Activated CD4-positive, alpha-beta T cell treated with anti-CD3 and anti-CD28 coated beads for 36 hours (primary cell): ENCODE measurements around the gene USP10. TPM values are rescaled to one million over a fixed set of nuclear protein-coding genes. Genes with fewer than 3 reads are reported as not detected.

Source experiments
- ATAC-seq: fragments of 200-7000 bp; cut with Tn5 transposase; one replicate; pipeline ENCODE4 v1.10.0; 2021; ENCODE audit warnings: mild to moderate bottlenecking, moderate library complexity
- CTCF ChIA-PET: fragments of 350-600 bp; sonication (Branson Sonifier 250); formaldehyde crosslinking; loops from one replicate; lab custom pipeline; 2021; ENCODE audit warnings: antibody characterized with exemption; lab: Charles Lee
- POLR2A ChIA-PET: fragments of 350-600 bp; sonication (Branson Sonifier 250); formaldehyde crosslinking; loops from one replicate; lab custom pipeline; 2021; ENCODE audit warnings: antibody characterized with exemption, inconsistent platforms; lab: Charles Lee
- DNase-seq: peaks from one replicate; pipeline ENCODE4 v3.0.0-alpha.2; 2020
- H3K27ac Mint-ChIP-seq: one replicate; pipeline ENCODE4 v1.8.0; 2021; ENCODE audit warnings: mixed read lengths
- H3K27me3 Mint-ChIP-seq: one replicate; pipeline ENCODE4 v1.8.0; 2021; ENCODE audit warnings: mixed read lengths
- H3K36me3 Mint-ChIP-seq: one replicate; pipeline ENCODE4 v1.8.0; 2021; ENCODE audit warnings: low read depth, mixed read lengths
- H3K4me1 Mint-ChIP-seq: one replicate; pipeline ENCODE4 v1.8.0; 2021; ENCODE audit warnings: mixed read lengths
- H3K4me3 Mint-ChIP-seq: one replicate; pipeline ENCODE4 v1.8.0; 2021; ENCODE audit warnings: mild to moderate bottlenecking, moderate library complexity, mixed read lengths
- H3K9me3 Mint-ChIP-seq: one replicate; pipeline ENCODE4 v1.8.0; 2021; ENCODE audit warnings: low read depth, mixed read lengths
- intact Hi-C, 2 experiments: fragments of 100-400 bp; cut with DNase I in 1 of 2; cut with micrococcal nuclease in 1 of 2; formaldehyde crosslinking; loops; one replicate each; pipeline versions ENCODE4 v1.14.2 to v1.15.1; 2022 to 2024; cut with DNase I, micrococcal nuclease
- total RNA-seq, 2 experiments: library from RNA; stranded (reverse); gene quantifications; one replicate each; pipeline ENCODE4 v1.2.3, GENCODE V29; 2021

Gene USP10
- total RNA-seq, 2 experiments from 2014 or later: 117 to 133 TPM

GRCh38 chr16:84715854-84716253 lies 16.1 kb downstream of the USP10 start:
- no peaks in the 10 kb centered on the region for H3K27me3 Mint-ChIP-seq
- H3K4me1 Mint-ChIP-seq: peaks cover 60% of the 10 kb centered on the region
- no peak for DNase-seq
- ATAC-seq: no peak
- ChIA-PET CTCF (interaction anchor here (0.6 to 5.5 kb wide), 7 partner anchors 9 to 705 kb away, joined by 3 to 56 read pairs (median 4); no protein-coding TSS in a partner anchor), POLR2A (no interaction called here)
- peaks cover 21% of the 10 kb centered on the region for H3K36me3 Mint-ChIP-seq
- intact Hi-C loops: no loop called here
- no peaks in the 10 kb centered on the region for H3K9me3 Mint-ChIP-seq
- no peak overlapping the region for H3K4me3 Mint-ChIP-seq
- no peak overlapping the region for H3K27ac Mint-ChIP-seq

GRCh38 chr16:84716740-84717139 lies 16.9 kb downstream of the USP10 start:
- DNase-seq (no peak), ATAC-seq (no peak)
- ChIA-PET CTCF (interaction anchor here (0.8 to 5.5 kb wide), 4 partner anchors 8 to 24 kb away, joined by 3 to 56 read pairs (median 8); no protein-coding TSS in a partner anchor), POLR2A (interaction anchor here (0.6 kb wide), 1 partner anchor 648 kb away, joined by 3 read pairs; no protein-coding TSS in a partner anchor)
- no peak overlapping the region for H3K4me3 Mint-ChIP-seq
- H3K27me3 Mint-ChIP-seq: no peaks in the 10 kb centered on the region
- peaks cover 24% of the 10 kb centered on the region for H3K36me3 Mint-ChIP-seq
- no peaks in the 10 kb centered on the region for H3K9me3 Mint-ChIP-seq
- H3K27ac Mint-ChIP-seq: no peak overlapping the region
- H3K4me1 Mint-ChIP-seq: peaks cover 54% of the 10 kb centered on the region
- intact Hi-C loops: no loop called here

DNA sequence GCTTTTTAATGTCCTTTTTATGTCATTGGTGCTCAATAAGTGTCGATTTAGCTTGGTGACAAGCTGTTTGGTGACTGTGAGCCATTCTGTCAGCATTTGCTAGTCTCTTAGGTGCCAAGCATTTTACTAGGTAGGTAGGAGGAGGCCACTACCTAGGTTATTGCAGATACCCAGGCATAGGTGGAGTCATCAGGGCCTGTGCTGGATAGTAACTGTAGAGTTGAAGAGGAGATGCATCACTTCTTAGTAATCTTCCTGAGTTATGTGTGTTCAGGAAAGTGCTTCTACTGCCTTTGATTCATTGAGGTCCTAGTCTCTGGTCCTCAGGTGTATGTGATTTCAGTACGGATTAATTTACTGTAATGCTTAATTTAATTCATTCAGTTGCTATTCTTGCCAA lies 17.7 kb downstream of the USP10 start:
- no peak overlapping the region for H3K27ac Mint-ChIP-seq
- ATAC-seq (peak; percentile 78), DNase-seq (peak; percentile 18)
- H3K9me3 Mint-ChIP-seq: no peaks in the 10 kb centered on the region
- ChIA-PET CTCF (interaction anchor here (1.8 to 5.5 kb wide), 3 partner anchors 8 to 23 kb away, joined by 6 to 56 read pairs (median 11); no protein-coding TSS in a partner anchor), POLR2A (no interaction called here)
- H3K36me3 Mint-ChIP-seq: peaks cover 29% of the 10 kb centered on the region
- no peak overlapping the region for H3K4me3 Mint-ChIP-seq
- intact Hi-C loops: no loop called here
- H3K4me1 Mint-ChIP-seq: peaks cover 56% of the 10 kb centered on the region
- H3K27me3 Mint-ChIP-seq: no peaks in the 10 kb centered on the region

GRCh38 chr16:84720177-84720579 lies 20.4 kb downstream of the USP10 start:
- POLR2A ChIA-PET: interaction anchor here (0.6 kb wide), 1 partner anchor 71 kb away, joined by 3 read pairs; no protein-coding TSS in a partner anchor
- H3K36me3 Mint-ChIP-seq: peaks cover 29% of the 10 kb centered on the region
- H3K4me3 Mint-ChIP-seq: no peak overlapping the region
- no peaks in the 10 kb centered on the region for H3K27me3 Mint-ChIP-seq
- CTCF ChIA-PET: interaction anchor here (0.6 to 2.1 kb wide), 8 partner anchors 14 to 97 kb away, joined by 3 to 7 read pairs (median 4); no protein-coding TSS in a partner anchor
- intact Hi-C loops: no loop called here
- ATAC-seq (no peak), DNase-seq (no peak)
- H3K9me3 Mint-ChIP-seq: no peaks in the 10 kb centered on the region
- H3K27ac Mint-ChIP-seq: no peak overlapping the region
- peaks cover 66% of the 10 kb centered on the region for H3K4me1 Mint-ChIP-seq

DNA sequence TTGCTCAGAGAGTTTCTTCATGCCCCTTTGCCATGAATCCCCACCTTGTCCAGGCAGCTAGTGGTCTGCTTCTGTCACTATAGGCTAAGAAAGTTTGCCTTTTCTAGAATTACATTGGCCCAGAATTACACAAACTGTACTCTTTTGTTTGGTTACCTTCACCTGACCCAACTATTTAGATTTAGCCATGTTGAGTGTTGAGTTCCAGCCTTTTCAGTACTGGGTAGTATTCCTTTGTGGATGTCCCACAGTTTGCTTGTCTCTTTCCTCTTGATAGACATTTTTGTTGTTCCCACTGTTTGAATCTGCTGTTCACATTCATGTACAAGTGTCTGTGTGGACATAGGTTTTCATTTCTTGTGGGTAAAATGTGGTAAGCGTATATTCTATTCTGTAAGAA lies 22.3 kb downstream of the USP10 start:
- H3K4me1 Mint-ChIP-seq: peaks cover 72% of the 10 kb centered on the region
- no peaks in the 10 kb centered on the region for H3K9me3 Mint-ChIP-seq
- intact Hi-C loops: no loop called here
- no peak for ATAC-seq
- DNase-seq: no peak
- ChIA-PET CTCF (interaction anchor here (0.6 to 2.1 kb wide), 3 partner anchors 50 to 211 kb away, joined by 3 to 7 read pairs (median 3); no protein-coding TSS in a partner anchor), POLR2A (no interaction called here)
- no peaks in the 10 kb centered on the region for H3K27me3 Mint-ChIP-seq
- H3K4me3 Mint-ChIP-seq: no peak overlapping the region
- H3K27ac Mint-ChIP-seq: no peak overlapping the region
- H3K36me3 Mint-ChIP-seq: peaks cover 24% of the 10 kb centered on the region

- no peak for DNase-seq
- intact Hi-C loops: loop anchor here in 1 of 2 experiments (2.0 kb wide), 2 partner anchors 23 to 101 kb away; no protein-coding TSS in a partner anchor
- peaks cover 69% of the 10 kb centered on the region for H3K4me1 Mint-ChIP-seq
- H3K27me3 Mint-ChIP-seq: no peaks in the 10 kb centered on the region
- peaks cover 22% of the 10 kb centered on the region for H3K36me3 Mint-ChIP-seq
- no peaks in the 10 kb centered on the region for H3K9me3 Mint-ChIP-seq
- no peak overlapping the region for H3K4me3 Mint-ChIP-seq
- ChIA-PET CTCF (interaction anchor here (0.7 to 5.3 kb wide), 12 partner anchors 8 to 101 kb away, joined by 3 to 80 read pairs (median 8); no protein-coding TSS in a partner anchor), POLR2A (no interaction called here)
- no peak for ATAC-seq
- H3K27ac Mint-ChIP-seq: no peak overlapping the region
These were observed 24.1 kb downstream of the USP10 start for GRCh38 chr16:84723906-84724305.

DNA sequence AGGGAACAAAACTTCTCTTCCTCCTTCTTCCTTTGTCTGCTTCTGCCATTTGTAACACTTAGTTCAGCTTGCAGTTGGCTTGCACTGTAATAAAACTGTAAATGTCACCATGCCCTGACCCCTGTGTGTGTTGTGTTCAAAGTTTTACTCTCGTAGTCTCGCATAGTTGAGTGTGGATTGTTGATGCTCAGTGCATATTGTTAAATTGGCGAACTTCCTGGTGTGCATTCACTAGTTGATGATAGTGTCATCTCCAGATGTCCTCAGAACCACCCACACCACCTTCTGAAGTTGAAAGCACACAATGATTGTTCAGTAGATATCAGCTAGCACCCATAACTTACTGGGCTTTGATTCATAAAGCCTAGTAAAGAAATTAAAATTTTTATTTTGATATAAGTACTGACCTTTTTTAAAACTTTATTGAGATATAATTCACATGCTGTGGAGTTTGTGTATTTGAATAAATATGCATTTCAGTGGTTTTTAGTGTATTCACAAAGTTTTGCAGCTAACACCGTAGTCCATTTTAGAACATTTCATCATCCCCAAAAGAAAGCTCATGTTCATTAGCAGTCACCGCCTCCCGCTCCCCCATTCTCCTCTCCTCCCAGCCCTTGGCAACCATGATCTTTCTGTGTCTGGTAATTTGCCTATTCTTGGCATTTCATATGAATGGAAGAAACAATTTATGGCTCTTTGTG lies 25.0 kb downstream of the USP10 start:
- Mint-ChIP-seq H3K9me3 (no peaks in the 10 kb centered on the region), H3K27ac (peak overlapping the region; percentile 69), H3K27me3 (no peaks in the 10 kb centered on the region), H3K4me3 (peak overlapping the region; percentile 1), H3K36me3 (peaks cover 17% of the 10 kb centered on the region), H3K4me1 (peaks cover 73% of the 10 kb centered on the region)
- POLR2A ChIA-PET: no interaction called here
- peak; percentile 45 for DNase-seq
- intact Hi-C loops: loop anchor here (2.0 to 5.0 kb wide), 4 partner anchors 24 to 447 kb away; no protein-coding TSS in a partner anchor
- peak; percentile 89 for ATAC-seq
- CTCF ChIA-PET: interaction anchor here (0.6 to 5.3 kb wide), 20 partner anchors 10 to 453 kb away, joined by 3 to 80 read pairs (median 10); partner anchors contain the start of gene KLHL36

DNA sequence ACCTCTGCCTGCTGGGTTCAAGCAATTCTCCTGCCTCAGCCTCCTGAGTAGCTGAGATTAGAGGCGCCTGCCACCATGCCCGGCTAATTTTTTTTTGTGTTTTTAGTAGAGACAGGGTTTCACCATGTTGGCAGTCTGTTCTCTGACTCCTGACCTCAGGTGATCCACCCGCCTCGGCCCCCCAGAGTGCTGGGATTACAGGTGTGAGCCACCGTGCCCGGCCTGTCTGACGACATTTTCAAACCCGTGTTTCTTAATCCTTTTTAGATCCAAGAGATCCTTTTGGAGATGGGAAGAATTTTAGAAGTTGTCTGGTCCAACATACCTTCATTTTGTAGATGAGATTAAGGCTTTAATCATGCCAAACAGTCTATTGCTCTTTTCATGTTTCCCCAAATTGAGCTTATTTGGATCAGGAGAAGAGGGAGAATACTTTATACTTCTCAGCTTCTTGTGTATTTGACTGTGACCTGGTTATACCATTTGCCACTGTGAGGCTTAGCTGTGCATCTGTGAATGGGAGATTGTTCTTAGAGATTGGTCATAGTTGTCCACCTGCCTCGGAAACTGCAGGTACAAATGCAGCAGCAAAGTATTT lies 25.8 kb downstream of the USP10 start:
- H3K36me3 Mint-ChIP-seq: peaks cover 11% of the 10 kb centered on the region
- H3K9me3 Mint-ChIP-seq: no peaks in the 10 kb centered on the region
- intact Hi-C loops: loop anchor here (1.0 to 5.0 kb wide), 8 partner anchors 25 to 448 kb away; no protein-coding TSS in a partner anchor
- no peaks in the 10 kb centered on the region for H3K27me3 Mint-ChIP-seq
- DNase-seq (no peak), ATAC-seq (no peak)
- H3K27ac Mint-ChIP-seq: no peak overlapping the region
- H3K4me3 Mint-ChIP-seq: no peak overlapping the region
- POLR2A ChIA-PET: no interaction called here
- CTCF ChIA-PET: interaction anchor here (0.6 to 5.3 kb wide), 30 partner anchors 10 to 916 kb away, joined by 3 to 80 read pairs (median 6); partner anchors contain the start of gene KLHL36
- H3K4me1 Mint-ChIP-seq: peaks cover 78% of the 10 kb centered on the region

DNA sequence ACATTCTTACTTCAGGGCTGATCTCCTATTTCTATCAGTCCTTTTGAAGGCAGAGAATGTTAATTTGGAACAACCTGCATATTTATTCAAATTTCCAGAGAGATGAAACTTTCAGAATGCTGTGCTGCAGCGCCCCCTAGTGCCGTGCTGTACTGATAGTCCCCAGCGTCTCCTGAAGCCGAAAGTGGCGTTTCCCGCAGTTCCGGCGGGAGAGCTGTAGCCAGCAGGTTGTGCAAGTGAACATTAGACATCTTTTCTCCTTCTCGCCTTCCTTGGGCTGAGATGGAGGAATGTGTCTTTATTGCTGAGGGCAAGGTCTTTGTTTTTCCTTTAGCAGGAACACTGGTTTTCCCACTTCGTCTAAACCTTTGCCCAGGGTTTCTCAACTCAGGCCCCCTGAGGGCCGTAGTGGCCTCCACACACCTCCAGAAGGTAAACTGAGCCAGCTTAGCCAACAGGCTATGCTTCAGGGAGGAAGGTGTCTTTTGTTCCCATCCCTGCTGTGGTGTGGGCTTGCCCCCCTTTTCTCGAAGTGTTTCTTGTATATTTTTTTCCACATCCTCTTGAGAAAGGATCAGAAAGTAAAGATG lies 26.4 kb downstream of the USP10 start:
- H3K9me3 Mint-ChIP-seq: no peaks in the 10 kb centered on the region
- H3K27me3 Mint-ChIP-seq: no peaks in the 10 kb centered on the region
- H3K4me1 Mint-ChIP-seq: peaks cover 83% of the 10 kb centered on the region
- H3K4me3 Mint-ChIP-seq: peak overlapping the region; percentile 48
- DNase-seq: peak; percentile 92
- CTCF ChIA-PET: interaction anchor here (0.6 to 5.3 kb wide), 41 partner anchors 9 to 644 kb away, joined by 3 to 80 read pairs (median 5); partner anchors contain the start of gene KLHL36
- peak overlapping the region; percentile 58 for H3K27ac Mint-ChIP-seq
- intact Hi-C loops: loop anchor here (1.0 to 5.0 kb wide), 6 partner anchors 26 to 449 kb away; no protein-coding TSS in a partner anchor
- ATAC-seq: peak; percentile 60
- H3K36me3 Mint-ChIP-seq: peaks cover 11% of the 10 kb centered on the region
- POLR2A ChIA-PET: no interaction called here

DNA sequence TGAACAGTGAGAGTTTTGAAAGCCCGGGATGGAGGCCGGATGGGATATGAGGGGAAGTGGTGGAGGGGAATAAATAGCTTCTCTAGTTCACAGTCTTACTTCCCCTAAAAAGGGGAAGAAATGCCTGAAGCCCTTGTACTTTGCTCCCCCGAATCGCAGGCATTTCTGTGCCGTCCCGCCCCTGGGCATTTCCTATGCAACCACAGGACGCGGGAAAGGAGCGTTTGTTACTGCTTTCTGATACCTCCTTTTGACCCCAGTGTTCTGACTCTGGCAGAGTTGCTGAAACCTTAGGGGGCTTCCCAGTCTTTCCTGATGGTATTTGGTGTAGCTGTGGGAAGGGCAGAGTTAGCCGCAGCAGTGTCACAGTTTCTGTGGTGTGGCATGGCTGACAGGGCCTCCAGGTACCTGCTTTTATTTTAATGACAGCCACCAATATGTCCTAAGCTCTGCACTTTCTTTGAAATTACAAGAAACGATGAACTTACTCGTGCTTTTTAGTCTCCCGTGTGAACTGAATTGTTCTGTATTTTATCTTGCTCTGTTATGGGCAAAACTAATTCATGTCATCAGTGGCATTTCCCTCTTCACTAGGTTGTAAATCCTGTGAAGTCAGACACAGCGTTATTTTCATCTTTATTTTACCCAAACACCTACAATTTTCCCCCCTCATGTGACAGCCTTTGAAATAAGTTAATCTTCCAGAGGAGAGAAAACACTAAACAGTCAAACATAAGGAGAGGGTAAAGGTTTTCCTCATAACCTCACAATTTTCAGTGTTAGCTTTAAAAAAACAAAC lies 27.1 kb downstream of the USP10 start:
- H3K4me1 Mint-ChIP-seq: peaks cover 87% of the 10 kb centered on the region
- ChIA-PET POLR2A (no interaction called here), CTCF (interaction anchor here (0.6 to 5.3 kb wide), 33 partner anchors 8 to 643 kb away, joined by 3 to 80 read pairs (median 7); partner anchors contain the start of gene KLHL36)
- no peaks in the 10 kb centered on the region for H3K9me3 Mint-ChIP-seq
- H3K4me3 Mint-ChIP-seq: peak overlapping the region; percentile 48
- H3K36me3 Mint-ChIP-seq: peaks cover 7% of the 10 kb centered on the region
- ATAC-seq: no peak
- intact Hi-C loops: loop anchor here (1.0 to 5.0 kb wide), 6 partner anchors 27 to 450 kb away; no protein-coding TSS in a partner anchor
- H3K27ac Mint-ChIP-seq: no peak overlapping the region
- H3K27me3 Mint-ChIP-seq: no peaks in the 10 kb centered on the region
- peak; percentile 23 for DNase-seq
